Measurements from ENCODE around the gene GLDC.

DNA sequence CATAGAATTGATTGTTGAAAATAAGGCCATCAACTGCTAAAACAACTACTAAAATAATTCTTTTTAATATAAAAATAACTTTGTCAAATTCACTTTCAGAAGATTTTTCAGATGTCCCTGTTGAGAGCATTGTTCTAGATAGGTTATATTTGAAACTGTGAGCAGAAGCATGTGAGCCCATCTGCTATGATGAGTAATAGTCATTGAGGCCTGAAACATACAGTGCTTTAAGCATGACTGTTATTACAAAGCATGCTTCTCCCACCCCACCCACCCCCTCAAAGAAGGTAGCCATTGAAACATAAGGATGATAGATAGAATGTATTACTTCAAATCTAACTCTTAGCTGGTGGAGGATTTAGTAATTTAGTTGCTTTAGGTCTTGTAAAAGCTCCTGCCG lies 146.5 kb downstream of the GLDC start:
- TF ChIP-seq POLR2A (IDR thresholded peaks at IDR 0.05): no peak
- TF ChIP-seq, protein P1, sequence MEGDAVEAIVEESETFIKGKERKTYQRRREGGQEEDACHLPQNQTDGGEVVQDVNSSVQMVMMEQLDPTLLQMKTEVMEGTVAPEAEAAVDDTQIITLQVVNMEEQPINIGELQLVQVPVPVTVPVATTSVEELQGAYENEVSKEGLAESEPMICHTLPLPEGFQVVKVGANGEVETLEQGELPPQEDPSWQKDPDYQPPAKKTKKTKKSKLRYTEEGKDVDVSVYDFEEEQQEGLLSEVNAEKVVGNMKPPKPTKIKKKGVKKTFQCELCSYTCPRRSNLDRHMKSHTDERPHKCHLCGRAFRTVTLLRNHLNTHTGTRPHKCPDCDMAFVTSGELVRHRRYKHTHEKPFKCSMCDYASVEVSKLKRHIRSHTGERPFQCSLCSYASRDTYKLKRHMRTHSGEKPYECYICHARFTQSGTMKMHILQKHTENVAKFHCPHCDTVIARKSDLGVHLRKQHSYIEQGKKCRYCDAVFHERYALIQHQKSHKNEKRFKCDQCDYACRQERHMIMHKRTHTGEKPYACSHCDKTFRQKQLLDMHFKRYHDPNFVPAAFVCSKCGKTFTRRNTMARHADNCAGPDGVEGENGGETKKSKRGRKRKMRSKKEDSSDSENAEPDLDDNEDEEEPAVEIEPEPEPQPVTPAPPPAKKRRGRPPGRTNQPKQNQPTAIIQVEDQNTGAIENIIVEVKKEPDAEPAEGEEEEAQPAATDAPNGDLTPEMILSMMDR (IDR thresholded peaks at IDR 0.05): no peak
